ENCODE data around the gene PROC.
A peak's percentile ranks its signal among the peaks of the same experiment; 100 is the strongest.
"Not testable (repeated sequence)": the region's sequence is repeated elsewhere in the genome, so short reads cannot be mapped to it uniquely, and the experiment has no call there.

Gene PROC

GRCh38 chr2:127397568-127398238 is 20.5 kb upstream of the PROC start:
- DNase-seq (ENCODE audit: low spot score), result no peak

GRCh38 chr2:127398239-127398590 is 20.0 kb upstream of the PROC start:
- DNase-seq (ENCODE audit: low spot score), result no peak

- no peak for DNase-seq (ENCODE audit: low spot score)
Measured at GRCh38 chr2:127400533-127400896, 17.7 kb upstream of the PROC start.

- no peak for DNase-seq (ENCODE audit: low spot score)
Measured at GRCh38 chr2:127400897-127401756, 17.1 kb upstream of the PROC start.

GRCh38 chr2:127401757-127402695 is 16.2 kb upstream of the PROC start:
- DNase-seq (ENCODE audit: low spot score), result no peak

- no peak for DNase-seq (ENCODE audit: low spot score)
Measured at GRCh38 chr2:127403460-127403859, 14.8 kb upstream of the PROC start.

GRCh38 chr2:127404466-127405254 is 13.6 kb upstream of the PROC start:
- no peak for DNase-seq (ENCODE audit: low spot score)

DNA sequence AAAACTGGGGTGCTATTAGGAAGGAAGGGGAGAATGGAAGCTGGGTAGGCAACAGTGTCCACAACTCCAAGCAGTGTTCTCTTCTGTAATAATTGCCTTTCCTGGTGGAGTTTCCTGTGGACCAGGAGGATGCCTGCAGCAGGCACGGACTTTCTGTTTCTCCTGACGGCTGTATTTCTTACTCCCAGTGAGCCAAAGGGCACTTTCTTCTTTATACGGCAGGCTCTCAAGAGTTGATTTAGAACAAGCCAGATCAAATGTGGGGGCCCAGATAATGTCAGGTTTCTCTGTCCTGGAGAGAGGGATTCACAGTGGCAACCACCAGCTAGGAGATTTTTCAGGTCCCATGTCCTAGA is 13.0 kb upstream of the PROC start:
- DNase-seq (ENCODE audit: low spot score), result no peak

GRCh38 chr2:127406454-127406853 is 11.8 kb upstream of the PROC start:
- DNase-seq (ENCODE audit: low spot score), result no peak

GRCh38 chr2:127407091-127407490 is 11.1 kb upstream of the PROC start:
- DNase-seq (ENCODE audit: low spot score), result no peak

DNA sequence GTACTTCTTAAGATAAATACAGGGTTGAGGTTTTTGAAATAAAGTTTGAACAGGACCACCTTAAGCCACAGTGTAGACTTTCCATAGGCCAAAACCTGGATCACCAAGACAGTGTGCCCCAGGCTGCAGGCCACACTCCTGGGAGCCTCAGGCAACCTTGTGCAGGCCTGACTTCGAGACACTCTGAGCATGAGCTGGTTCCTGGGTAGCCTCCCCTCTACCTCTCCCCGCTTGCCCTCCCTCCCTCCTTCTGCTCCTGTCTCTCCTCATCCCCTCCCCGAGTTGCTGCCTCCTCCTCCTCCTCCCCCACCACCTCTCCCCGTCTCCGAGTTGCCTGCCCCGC is 10.6 kb upstream of the PROC start:
- DNase-seq (ENCODE audit: low spot score), result no peak

- DNase-seq (ENCODE audit: low spot score), result peak; percentile 92
Measured at GRCh38 chr2:127408004-127408806, 10.0 kb upstream of the PROC start.

GRCh38 chr2:127408807-127409099 is 9.5 kb upstream of the PROC start:
- DNase-seq (ENCODE audit: low spot score), result no peak

GRCh38 chr2:127409716-127410115 is 8.5 kb upstream of the PROC start:
- not testable (repeated sequence) for DNase-seq (ENCODE audit: low spot score)

DNA sequence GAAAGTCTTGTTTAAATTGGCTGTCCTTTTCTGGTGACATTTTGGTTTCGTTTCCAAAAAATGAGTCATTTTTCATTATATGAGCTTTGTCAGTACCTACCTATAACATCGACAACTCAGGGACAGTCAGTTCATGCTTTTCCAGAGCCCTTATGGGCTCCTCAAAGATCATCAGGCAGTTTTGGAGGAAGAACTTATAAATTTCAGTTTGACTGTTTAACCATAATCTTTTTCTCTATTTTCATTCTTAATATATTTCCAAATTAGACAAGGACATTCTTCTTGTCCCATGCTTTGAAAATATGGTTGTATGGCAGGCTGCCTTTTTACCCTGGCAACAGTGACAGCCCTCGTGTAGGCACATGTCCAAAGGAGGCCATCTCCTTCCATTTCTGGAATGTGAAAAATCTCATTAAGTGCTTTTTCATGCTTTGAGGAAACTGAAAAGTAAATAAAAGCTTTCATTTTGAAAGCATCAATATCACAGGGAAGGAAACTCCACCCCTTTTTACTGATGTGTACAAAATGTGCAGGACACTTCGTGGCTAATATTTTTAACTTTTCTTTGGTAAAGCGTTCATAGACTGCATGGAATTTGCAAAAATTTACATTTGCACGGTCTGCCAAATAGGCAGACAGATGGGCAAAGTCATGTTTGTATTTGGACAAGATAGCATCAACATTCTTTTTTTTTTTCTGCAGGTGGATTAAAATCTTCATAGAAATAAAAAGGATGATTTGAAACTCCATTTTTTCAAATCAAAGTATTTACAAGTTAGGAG is 7.2 kb upstream of the PROC start:
- peak; percentile 54 for DNase-seq (ENCODE audit: low spot score)

DNA sequence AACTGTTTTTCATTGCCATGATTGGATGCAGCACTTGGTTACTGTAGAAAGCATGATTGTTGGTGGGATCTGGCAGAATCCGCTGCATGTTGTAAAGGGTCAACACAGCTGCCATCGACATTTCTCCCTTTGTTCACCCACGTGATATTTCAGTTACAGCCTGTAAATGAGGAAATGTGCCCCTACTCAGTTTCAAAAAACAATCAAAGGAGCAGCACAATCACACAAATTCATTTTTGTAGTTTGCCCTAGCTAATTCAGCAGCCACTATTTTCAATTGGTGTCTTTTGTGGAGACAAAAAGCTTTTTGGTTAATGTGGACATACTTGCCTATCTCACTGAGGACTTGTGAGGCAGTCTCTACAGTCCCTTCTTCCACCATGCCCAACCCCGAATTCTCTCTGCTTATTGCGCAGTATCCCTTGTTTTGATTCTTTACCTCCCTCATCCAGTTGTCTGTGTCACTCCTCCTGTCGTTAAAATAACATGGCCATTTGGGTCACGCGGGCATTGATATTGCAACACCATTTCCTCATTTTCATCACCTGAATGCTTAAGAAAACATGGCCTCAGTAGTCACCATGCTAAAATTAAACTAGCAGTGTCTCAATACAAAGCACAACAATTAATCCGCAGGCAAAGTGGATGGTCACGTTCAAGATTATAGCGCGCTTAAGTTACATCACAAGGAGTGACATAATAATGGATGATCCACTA is 6.4 kb upstream of the PROC start:
- no peak for DNase-seq (ENCODE audit: low spot score)

GRCh38 chr2:127413200-127413599 is 5.0 kb upstream of the PROC start:
- no peak for DNase-seq (ENCODE audit: low spot score)

GRCh38 chr2:127413782-127414637 is 4.2 kb upstream of the PROC start:
- DNase-seq (ENCODE audit: low spot score), result no peak
